ENCODE measurements around the gene CA10. TPM values are rescaled to one million over a fixed set of nuclear protein-coding genes. Genes with fewer than 3 reads are reported as not detected.

Gene CA10
- total and polyA plus RNA-seq, 8 donors, result 0.09 to 2.0 (median 0.27) TPM; not detected in 4

DNA sequence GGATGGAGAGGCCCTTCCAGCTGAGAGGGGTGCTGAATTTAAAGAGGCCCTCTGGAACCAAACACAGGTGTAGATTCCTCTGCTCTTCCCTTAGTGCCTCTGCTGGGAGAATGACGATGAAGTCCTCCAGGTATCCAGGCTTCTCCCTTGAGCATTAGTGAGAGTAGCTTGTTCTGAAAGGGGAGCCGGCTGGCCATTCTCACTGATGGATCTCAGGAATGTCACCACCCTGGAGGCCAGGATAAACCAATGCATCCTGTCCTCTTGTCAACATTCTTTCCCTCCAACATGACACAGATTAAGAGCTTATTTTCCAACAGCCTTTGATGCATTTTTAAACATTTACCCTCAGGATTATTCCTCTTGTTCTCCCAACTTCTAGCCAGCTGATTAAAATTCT is 325.5 kb downstream of the CA10 start:
- 63 to 69% methylated on average over 2 of the region's 2 CpGs for WGBS, 2 donors
- no peak for DNase-seq
- H3K36me3 ChIP-seq, result no peaks in the 10 kb centered on the region
- TF ChIP-seq, protein P1, sequence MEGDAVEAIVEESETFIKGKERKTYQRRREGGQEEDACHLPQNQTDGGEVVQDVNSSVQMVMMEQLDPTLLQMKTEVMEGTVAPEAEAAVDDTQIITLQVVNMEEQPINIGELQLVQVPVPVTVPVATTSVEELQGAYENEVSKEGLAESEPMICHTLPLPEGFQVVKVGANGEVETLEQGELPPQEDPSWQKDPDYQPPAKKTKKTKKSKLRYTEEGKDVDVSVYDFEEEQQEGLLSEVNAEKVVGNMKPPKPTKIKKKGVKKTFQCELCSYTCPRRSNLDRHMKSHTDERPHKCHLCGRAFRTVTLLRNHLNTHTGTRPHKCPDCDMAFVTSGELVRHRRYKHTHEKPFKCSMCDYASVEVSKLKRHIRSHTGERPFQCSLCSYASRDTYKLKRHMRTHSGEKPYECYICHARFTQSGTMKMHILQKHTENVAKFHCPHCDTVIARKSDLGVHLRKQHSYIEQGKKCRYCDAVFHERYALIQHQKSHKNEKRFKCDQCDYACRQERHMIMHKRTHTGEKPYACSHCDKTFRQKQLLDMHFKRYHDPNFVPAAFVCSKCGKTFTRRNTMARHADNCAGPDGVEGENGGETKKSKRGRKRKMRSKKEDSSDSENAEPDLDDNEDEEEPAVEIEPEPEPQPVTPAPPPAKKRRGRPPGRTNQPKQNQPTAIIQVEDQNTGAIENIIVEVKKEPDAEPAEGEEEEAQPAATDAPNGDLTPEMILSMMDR (IDR thresholded peaks at IDR 0.05), result no peak
- no peak for ATAC-seq
- H3K27me3 ChIP-seq, result no peaks in the 10 kb centered on the region
- no peaks in the 10 kb centered on the region for H3K4me1 ChIP-seq
- no peak overlapping the region for H3K4me3 ChIP-seq
- no peak overlapping the region for H3K27ac ChIP-seq
- FAIRE-seq, result no peak
- intact Hi-C loops (cut with DNase I), result no loop called here
- no peaks in the 10 kb centered on the region for H3K9me3 ChIP-seq

DNA sequence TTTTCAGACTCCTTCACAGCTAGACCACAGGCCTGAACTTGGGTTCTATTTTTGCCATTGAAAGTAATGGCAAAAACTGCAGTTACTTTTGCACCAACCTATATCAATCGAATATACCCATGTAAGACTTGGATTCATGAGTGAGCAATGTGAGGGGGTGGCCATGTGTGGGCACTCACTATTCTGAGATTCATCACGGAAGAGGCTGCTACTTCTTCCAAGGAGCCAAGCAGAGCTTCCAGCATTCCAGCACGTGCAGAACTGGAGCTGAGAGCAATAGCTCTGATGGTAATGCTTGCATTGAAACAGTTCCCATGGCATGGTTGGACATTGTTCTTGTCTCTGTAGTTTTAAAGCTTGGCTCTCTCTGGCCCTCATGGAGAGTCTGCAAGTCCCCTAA is 327.6 kb downstream of the CA10 start:
- no peaks in the 10 kb centered on the region for H3K4me1 ChIP-seq
- H3K27ac ChIP-seq, result no peak overlapping the region
- FAIRE-seq (no peak), DNase-seq (no peak), ATAC-seq (no peak)
- H3K4me3 ChIP-seq, result no peak overlapping the region
- intact Hi-C loops (cut with DNase I), result no loop called here
- 64 to 76% methylated on average over 3 of the region's 3 CpGs for WGBS, 2 donors
- H3K27me3 ChIP-seq, result no peaks in the 10 kb centered on the region
- TF ChIP-seq, protein P1 (IDR thresholded peaks at IDR 0.05), result no peak
- no peaks in the 10 kb centered on the region for H3K9me3 ChIP-seq
- no peaks in the 10 kb centered on the region for H3K36me3 ChIP-seq

DNA sequence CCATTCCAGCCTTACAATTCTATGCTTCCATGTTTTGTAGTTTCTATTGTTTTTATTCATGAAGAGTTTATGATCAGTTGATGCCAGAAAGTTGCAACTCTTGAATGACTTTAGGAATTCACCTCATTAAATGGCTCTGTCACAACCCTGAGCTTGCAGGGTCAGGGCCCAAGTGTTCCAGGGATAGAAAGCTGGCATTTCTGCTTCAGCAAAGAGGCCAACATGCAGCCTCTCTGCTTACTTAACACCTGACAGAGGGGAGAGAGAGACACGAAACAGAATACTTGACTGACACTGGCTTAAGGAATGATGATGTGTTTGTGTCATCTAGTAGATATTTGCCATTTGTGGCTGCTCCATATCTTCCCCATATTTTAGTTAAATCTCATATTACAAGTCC is 328.1 kb downstream of the CA10 start:
- DNase-seq, result no peak
- intact Hi-C loops (cut with DNase I), result no loop called here
- no peaks in the 10 kb centered on the region for H3K27me3 ChIP-seq
- no peak overlapping the region for H3K27ac ChIP-seq
- no peak overlapping the region for H3K4me3 ChIP-seq
- H3K36me3 ChIP-seq, result no peaks in the 10 kb centered on the region
- FAIRE-seq, result no peak
- ATAC-seq, result no peak
- 46 to 52% methylated on average over 1 of the region's 1 CpG for WGBS, 2 donors
- H3K4me1 ChIP-seq, result no peaks in the 10 kb centered on the region
- H3K9me3 ChIP-seq, result no peaks in the 10 kb centered on the region
- TF ChIP-seq, protein P1 (IDR thresholded peaks at IDR 0.05), result no peak

DNA sequence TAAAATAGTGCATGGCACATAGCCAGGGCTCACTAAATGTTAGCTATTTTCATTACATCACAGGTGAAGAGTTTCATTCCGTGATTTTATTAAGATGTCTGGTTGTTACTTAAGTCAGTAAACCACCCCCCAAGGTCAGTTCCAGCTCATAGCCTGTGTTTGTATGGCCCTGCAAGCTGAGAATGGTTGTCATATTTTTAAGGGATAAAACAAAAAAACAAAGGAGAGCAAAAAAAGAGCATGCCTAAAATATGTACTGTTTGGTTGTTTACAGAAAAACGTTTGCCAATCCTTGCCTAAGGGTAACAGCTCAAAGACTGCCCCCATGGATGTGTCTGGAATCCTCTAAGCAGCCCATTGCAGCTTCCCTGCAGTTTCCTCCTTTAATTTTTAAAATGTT is 329.6 kb downstream of the CA10 start:
- ATAC-seq, result no peak
- 34 to 40% methylated on average over 2 of the region's 2 CpGs for WGBS, 2 donors
- Histone ChIP-seq H3K27ac (no peak overlapping the region), H3K4me1 (no peaks in the 10 kb centered on the region), H3K27me3 (no peaks in the 10 kb centered on the region), H3K4me3 (no peak overlapping the region), H3K9me3 (no peaks in the 10 kb centered on the region), H3K36me3 (no peaks in the 10 kb centered on the region)
- no peak for DNase-seq
- intact Hi-C loops (cut with DNase I), result no loop called here
- no peak for FAIRE-seq
- TF ChIP-seq, protein P1 (IDR thresholded peaks at IDR 0.05), result no peak

DNA sequence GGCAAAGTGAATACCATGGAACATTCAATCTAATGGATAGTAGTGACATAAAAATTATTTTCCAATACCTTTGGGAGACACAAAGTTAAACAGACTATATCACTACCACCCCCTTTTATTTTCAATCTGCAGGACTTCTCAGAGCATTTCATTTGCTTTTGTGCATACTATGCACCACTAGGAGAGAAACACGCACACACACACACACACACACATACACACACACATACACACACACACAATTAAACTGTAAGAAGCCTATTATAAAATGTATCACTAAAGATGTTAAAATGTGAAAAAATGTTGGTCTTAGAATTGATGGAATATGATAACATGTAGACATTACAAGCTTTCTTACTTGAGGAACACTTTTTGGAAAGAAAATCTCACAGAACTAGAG is 331.4 kb downstream of the CA10 start:
- Histone ChIP-seq H3K27ac (no peak overlapping the region), H3K36me3 (no peaks in the 10 kb centered on the region), H3K4me3 (no peak overlapping the region), H3K4me1 (no peaks in the 10 kb centered on the region), H3K9me3 (no peaks in the 10 kb centered on the region), H3K27me3 (no peaks in the 10 kb centered on the region)
- TF ChIP-seq, protein P1 (IDR thresholded peaks at IDR 0.05), result no peak
- intact Hi-C loops (cut with DNase I), result no loop called here
- ATAC-seq, result no peak
- 90 to 96% methylated on average over 1 of the region's 1 CpG for WGBS, 2 donors
- no peak for FAIRE-seq
- no peak for DNase-seq
